ENCODE results near the gene ZNF430.
"Not testable (repeated sequence)": the region's sequence is repeated elsewhere in the genome, so short reads cannot be mapped to it uniquely, and the experiment has no call there.

The ZNF430 gene

DNA sequence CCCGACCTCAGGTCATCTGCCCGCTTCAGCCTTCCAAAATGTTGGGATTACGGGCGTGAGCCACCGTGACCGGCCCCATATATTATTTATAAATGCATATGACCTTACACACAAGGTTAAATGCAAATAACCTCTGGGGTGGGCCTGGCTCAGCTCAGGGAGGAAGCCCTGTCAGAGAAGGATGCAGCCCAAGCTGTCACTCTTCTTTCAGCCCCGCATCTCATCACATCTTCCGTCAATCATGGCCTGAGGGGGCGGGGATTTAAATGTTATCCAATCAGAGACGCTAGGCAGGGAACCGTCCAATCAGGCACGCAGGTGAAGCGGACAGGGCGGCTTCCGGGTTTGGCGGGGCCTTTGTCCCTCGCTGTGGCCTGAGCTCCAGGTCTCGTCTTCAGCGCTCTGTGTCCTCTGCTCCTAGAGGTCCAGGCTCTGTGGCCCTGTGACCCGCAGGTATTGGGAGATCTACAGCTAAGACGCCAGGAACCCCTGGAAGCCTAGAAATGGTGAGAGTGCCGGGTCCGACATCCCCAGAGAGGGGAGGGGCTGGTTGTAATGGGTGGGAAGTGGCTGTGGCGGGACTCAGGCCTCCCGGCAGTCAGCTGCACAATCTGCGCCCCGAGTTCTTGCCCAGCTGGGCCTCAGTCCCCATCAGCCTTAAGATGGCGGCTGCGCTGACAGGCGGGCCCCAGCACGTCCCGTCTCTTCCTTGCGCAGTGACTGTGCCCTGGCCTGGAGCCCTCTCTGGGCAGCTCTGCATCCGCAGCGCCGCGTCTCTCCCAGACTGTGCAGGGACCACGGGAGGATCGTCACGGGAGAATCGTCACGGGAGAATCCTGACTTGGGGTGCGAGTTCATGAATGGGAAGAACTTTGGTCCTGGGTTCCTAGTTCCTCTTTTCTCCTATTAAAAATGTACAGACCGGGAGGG lies at the start of gene ZNF430:
ZNF430 (plus strand) TSS at position 360 of the 930 bp plus-strand sequence; CDS start at position 504, 144 bp downstream.
- intact Hi-C loops (cut with DNase I): no loop called here
- peak; percentile 88 to 98 (median 96) for DNase-seq

DNA sequence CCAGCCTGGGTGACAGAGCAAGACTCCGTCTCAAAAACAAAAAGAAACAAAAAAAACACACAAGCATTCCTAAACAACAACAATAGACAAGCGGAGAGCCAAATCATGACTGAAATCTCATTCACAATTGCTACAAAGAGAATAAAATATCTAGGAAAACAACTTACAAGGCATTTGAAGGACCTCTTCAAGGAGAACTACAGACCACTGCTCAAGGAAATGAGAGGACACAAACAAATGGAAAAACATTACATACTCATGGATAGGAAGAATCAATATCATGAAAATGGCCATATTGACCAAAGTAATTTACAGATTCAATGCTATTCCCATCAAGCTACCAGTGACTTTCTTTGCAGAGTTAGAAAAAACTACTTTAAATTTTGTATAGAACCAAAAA lies 27.7 kb upstream of the ZNF430 start:
- intact Hi-C loops (cut with DNase I); DNase-seq: not testable (repeated sequence)

DNA sequence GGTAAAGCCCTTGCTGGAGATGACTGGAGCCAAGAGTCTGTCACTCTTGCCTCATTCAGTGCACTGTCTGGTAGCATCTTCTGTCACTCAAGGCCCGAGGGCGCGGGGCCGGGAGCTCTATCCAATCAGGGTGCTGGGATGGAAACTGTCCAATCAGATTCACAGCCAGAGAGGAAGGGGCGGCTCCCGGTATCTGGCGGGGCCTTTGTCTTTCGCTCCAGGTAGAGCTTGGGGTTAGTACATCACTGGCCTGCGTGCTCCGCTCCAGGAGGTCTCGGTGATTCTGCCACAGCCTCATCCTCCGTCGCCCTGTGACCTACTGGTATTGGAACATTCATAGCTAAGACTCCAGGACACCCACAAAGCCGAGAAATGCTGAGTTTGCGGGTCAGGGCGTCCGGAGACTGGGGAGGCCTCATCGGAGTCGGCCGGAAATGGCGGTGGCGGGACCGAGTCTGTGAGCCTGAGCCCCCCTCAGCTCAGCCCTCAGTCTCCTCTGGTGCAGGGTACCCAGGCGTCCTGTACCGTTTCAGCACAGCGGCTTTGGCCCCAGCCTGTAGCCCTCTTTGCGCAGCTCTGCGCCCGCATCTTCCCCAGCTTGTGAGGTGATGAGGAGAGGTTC lies 20.6 kb upstream of the ZNF430 start:
- DNase-seq: peak; percentile 85 to 98 (median 94)
- intact Hi-C loops (cut with DNase I): no loop called here

DNA sequence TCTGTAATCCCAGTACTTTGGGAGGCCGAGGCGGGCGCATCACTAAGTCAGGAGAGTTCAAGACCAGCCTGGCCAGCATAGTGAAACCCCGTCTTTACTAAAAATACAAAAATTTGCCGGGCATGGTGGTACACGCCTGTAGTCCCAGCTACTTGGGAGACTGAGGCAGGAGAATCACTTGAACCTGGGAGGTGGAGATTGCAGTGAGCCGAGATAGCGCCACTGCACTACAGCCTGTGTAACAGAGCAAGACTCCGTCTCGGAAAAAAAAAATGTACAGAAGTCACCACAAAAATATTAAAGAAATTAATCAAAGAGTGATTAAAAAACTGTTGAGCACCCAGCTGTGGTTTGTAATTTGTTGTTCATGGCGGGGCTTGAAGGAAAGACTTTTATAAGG lies 781 bp downstream of the ZNF430 start:
- DNase-seq: peak in 15 of 42 donors; percentile 8 to 55 (median 21)
- intact Hi-C loops (cut with DNase I): not testable (repeated sequence)

DNA sequence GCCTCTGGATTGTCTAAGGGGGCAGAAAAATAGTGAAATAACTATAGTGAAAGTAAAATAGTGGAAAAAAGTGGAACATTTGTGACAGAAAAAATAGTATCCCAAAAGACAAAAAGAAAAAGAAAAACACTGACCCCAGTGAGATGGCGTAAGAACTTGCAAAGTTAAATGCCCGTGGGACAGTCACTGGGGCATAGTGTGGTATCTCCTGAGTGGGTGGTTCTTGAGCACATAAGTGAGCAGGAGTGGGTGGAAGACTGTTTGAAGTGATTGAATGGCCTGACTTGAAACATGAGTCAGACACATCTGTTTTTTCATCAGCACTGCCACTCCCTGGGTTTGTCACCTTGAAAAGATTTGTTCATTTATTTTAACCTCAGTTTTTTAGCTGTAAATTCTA lies 2.5 kb downstream of the ZNF430 start:
- DNase-seq: peak in 27 of 42 donors; percentile 3 to 79 (median 37)
- intact Hi-C loops (cut with DNase I): no loop called here

DNA sequence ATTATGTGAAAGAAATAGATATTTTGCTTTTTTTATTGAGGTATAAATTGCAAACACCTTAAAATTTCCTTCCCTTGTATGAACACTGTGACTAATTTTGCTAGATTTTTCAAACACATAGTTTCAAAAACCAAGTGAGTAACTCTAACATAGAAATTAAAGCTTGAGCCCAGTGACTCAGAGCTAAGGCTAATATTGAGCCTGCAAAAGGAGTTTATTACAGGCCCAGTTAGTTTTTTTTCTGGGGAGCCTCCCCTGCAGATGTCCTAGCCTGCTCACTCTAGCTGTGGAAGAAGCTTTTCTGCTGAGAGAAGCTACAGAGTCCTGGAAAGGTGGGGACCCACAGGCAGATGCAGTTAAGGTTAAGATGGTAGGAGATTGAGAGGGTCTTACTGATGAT lies 3.4 kb downstream of the ZNF430 start:
- DNase-seq: no peak
- intact Hi-C loops (cut with DNase I): no loop called here

DNA sequence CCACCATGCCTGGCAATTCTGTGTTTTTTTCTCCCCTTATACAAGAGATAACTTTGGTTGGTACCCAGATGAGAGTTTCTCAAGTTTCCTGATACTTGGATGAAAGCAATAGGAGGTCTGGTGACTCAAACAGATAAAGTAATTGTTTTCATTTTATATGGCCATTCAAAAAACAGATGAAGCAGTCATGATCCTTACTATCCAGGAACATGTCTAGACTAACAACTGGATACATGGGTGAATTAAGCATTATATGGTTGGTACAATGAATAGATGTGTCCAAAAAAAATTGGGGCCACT lies 8.5 kb downstream of the ZNF430 start:
- intact Hi-C loops (cut with DNase I): no loop called here
- no peak for DNase-seq

DNA sequence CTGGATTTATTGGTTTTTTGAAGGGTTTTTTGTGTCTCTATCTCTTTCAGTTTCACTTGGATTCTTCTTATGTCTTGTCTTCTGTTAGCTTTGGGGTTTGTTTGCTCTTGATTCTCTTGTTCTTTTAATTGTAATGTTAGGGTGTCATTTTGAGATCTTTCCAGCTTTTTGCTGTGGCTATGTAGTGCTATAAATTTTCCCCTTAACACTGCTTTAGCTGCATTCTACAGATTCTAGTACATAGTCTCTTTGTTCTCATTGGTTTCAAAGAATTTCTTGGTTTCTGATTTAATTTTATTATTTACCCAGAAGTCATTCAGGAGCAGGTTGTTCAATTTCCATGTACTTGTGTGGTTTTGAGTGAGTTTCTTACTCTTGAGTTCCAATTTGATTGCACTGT lies 24.6 kb downstream of the ZNF430 start:
- no peak for DNase-seq
- intact Hi-C loops (cut with DNase I): no loop called here

DNA sequence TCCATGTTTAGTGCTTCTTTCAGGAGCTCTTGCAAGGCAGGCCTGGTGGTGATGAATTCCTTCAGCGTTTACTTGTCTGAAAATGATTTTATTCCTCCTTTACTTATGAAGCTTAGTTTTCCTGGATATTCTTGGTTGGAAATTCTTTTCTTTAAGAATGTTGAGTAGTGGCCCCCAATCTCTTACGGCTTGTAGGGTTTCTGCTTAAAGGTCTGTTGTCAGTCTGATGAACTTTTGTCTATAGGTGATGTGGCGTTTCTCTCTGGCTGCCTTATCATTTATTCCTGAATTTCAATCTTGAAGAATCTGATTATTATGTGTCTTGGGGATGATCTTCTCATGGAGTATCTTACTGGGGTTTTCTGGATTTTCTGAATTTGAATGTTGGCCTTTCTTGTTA lies 26.0 kb downstream of the ZNF430 start:
- intact Hi-C loops (cut with DNase I): no loop called here
- DNase-seq: no peak

DNA sequence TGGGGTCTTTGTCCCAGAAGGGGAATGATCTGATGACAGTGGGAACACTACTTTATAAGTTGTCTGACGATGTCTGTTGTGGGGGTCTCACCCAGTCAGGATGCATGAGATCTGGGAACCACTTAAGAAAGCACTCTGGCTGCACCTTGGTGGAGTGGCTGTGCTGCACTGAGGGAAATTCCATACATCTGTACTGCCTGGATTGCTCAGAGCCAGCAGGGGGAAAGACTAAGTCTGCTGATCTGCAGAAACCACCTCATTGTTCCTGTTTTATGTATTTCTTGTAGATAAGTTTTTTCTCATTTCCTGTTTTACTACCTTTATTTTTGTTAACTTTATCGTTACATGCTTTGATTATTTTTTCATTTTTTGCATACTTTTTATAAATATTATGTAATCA lies 27.3 kb downstream of the ZNF430 start:
- DNase-seq: no peak
- intact Hi-C loops (cut with DNase I): no loop called here

DNA sequence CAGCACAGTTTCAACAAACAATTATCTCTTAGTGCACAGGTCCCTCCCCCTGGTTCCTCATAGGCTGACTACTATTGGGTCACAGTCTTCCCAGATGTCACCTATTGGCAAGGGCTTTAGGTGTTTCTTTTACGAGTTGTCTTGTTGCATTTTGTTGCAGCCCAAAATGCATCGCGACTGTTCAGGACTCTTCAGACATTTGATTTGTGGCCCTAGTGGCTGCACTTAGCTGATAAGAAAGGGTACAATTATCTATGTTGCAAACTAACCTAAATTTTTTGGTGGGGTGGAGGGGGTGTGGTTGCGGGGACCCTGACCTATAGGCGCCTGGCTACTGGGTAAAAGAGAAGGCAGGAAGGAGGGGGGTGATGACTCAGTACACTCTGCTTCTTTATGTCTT lies 32.4 kb downstream of the ZNF430 start:
- intact Hi-C loops (cut with DNase I): no loop called here
- no peak for DNase-seq

DNA sequence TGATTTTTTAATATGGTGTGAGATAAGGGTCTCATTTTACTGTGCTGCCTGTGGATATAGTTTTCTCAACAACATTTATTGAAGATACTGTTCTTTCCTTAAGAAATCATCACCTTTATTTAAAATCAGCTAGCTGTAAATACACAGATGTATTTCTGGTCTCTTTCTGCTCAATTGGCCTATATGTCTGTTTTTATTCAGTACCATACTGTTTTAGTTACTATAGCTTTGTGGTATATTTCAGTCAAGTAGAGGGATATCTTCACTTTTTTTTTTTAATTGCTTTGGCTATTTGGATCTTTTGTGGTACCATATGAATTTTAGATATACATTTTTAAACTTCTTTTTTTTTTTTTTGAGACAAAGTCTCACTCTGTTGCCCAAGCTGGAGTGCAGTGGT lies 44.9 kb downstream of the ZNF430 start:
- DNase-seq: no peak
- intact Hi-C loops (cut with DNase I): no loop called here

DNA sequence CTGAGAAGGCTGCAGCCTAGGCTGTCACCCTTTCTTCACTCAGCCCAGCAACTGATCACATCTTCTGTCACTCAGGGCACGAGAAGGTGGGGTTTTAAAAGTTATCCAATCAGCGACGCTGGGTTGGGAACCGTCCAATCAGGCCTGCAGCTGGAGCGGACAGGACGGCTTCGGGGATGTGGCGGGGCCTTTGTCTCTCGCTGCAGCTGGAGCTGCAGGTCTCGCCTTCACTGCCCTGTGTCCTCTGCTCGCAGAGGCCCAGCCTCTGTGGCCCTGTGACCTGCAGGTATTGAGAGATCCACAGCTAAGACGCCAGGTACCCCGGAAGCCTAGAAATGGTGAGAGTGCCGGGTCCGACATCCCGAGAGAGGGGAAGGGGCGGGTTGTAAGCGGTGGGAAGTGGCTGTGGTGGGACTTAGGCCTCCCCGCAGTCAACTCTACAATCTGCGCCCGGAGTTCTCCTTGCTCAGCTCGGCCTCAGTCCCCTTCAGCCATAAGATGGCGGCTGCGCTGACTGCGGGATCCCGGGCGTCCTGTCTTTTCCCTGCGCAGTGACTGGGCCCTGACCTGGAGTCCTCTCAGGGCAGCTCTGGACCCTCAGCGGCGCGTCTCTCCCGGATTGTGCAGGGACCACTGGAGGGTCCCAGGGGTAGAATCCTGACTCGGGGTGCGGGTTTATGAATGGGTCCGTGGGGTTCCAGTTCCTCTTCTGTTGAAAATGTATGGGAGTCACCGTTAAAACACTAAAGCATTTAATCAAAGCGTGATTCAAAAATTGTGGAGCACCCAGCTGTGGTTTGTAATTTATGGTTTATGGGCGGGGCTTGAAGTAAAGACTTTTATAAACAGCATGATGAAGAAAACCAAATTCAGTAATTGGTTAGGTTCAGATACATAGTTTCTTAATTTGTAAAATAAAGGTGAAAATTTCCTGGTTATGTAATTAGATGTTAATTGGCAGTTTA lies 61.8 kb downstream of the ZNF430 start, which contains the start of gene ZNF714:
ZNF714 (plus strand) TSS at position 193 of the 965 bp plus-strand sequence. CDS start 16,066 bp downstream, outside the sequence.
- intact Hi-C loops (cut with DNase I): no loop called here

DNA sequence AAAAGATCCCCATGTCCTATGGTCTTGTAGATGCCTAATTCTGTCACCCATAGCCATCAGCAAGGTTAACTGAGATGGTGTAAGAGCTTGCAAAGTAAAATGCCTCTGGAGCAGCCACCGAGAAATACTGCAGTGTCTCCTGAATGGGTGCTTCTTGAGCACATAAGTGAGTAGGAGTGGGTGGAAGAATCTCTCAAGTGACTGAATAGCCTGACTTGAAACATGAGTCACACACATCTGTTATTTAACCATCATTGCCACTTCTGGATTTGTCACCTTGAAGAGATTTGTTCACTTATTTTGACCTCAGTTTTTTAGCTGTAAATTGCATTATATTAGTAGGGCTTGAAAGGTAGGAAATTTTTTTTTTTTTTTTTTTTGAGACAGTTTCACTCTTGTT lies 63.9 kb downstream of the ZNF430 start:
- intact Hi-C loops (cut with DNase I): no loop called here
- peak in 25 of 42 donors; percentile 8 to 84 (median 51) for DNase-seq

More for the DNA sequence above, 61.8 kb downstream of the ZNF430 start, which contains the start of gene ZNF714:
- peak; percentile 52 to 97 (median 89) for DNase-seq

DNA sequence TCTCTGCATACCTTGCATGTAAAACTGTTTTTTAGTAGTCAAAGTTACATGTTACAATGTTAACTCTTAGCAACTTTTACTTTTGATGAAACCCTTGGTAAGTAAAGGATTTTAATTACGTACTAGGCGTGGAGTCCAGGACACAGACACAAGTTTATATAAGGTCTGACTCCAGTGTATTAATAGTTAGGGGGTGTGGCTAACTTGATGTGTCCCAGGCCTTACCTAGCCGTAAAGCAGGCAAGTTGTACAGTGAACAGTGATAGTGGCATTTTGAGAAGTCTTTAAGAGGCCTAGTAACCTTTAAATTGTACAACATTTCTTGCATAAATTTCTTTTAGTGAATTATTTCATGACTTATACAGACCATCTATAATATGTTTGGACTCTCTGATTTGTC lies 67.4 kb downstream of the ZNF430 start:
- intact Hi-C loops (cut with DNase I): no loop called here

DNA sequence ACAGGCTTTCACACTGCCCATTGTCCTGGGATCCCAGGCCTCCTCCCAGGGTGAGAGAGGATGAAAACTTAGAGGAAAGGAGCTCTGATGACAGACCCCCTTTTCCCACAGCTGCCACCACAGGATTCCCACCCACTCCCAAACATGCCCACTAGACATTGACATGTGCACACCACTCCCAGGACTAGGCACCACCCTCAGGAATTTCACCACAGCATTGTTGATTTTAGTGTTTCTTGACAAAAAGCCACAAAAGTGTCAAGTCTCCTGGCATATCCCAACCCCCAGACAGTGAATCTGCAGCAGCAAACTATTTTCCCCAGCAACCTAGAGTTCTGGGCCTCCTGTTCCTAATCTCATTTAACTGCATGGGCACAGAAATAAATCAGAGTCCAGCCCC lies 71.7 kb downstream of the ZNF430 start:
- intact Hi-C loops (cut with DNase I): no loop called here
- DNase-seq: no peak

More for the DNA sequence above, 67.4 kb downstream of the ZNF430 start:
- DNase-seq: no peak

DNA sequence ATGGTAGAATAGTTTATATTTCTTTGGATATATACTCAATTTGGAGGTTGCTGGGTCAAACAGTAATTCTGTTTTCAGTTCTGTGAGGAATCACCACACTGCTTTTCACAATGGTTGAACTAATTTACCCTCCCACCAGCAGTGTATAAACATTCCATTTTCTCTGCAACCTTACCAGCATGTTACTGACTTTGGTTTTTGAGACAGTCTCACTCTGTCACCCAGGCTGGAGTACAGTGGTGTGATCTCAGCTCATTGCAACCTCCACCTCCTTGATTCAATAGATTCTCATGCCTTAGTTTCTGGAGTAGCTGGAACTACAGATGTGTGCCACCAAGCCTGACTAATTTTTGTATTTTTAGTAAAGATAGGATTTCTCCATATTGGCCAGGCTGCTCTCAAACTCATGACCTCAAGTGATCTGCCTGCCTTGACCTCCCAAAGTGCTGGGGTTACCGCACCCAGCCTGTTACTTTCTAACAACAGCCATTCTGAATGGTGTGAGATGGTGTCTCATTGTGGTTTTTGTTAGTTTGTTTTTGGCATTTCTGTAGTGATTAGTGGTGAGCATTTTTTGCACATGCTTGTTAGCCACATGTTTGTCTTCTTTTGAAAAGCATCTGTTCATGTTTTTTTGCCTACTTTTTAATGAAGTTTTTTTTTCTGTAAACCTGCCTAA lies 74.0 kb downstream of the ZNF430 start:
- intact Hi-C loops (cut with DNase I): no loop called here

DNA sequence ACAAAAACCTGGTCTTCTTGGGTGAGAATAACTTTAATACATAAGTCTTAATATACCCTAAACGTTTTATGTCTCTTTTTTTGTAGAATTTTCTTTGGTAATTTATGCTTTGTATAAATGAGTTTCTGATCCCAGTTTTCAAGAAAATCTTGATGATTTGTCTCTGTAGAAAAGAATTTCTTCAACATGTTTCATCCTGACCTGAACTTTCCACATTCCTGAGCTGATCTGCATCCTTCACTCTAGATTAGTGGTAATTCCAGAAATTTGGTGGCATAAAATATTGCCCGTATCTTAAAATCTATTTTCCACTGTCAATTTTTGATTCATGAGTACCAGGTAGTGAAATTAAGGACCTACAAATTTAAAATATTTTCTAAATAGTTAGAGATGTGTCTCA lies 77.8 kb downstream of the ZNF430 start:
- intact Hi-C loops (cut with DNase I): no loop called here
- DNase-seq: no peak

More for the DNA sequence above, 74.0 kb downstream of the ZNF430 start:
- DNase-seq: no peak
